Activated gamma-delta T cell treated with Interleukin-2 at 50 U/mL for 16 hours (primary cell): ENCODE measurements around the gene CCDC92B.
"Not testable (repeated sequence)": the region's sequence is repeated elsewhere in the genome, so short reads cannot be mapped to it uniquely, and the experiment has no call there.

Experiments
- DNase-seq: peaks from one replicate; pipeline ENCODE4 v3.0.0-alpha.2; 2020

The CCDC92B gene

DNA sequence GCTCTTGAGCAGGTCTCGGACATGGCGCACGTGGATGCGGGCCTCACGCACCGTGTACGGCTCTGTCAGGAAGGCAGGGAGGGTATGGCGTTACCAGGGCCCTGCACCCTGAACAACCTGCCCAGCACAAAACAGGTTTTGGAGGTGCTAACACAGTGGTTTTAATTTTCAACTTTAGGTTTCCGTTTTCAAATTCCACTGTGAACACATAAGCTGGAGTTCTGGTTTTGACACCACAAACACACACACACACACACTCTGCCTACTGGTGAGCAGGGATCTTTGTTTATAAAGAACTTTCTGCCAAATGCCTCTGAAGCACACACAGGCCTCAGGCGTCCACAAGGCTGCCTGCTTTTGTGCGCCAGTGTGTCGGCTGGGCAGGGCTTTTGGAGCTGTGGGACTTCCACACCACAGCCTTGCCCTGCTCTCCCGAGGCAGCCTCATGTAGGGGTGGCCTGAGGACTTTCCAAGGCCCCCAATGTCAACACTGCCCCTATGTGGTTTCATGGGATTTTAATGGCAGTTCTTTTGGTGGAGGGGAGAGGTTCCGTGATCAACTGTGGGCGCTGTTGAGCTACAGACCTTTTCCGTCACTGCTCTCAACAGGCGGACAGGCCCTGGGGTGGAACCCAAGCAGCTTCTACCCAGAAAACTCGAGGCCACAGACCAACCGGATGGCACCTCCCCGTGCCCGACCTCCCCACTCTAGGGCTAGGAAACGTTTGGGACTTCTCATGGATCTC is 47.3 kb downstream of the CCDC92B start:
- no peak for DNase-seq

DNA sequence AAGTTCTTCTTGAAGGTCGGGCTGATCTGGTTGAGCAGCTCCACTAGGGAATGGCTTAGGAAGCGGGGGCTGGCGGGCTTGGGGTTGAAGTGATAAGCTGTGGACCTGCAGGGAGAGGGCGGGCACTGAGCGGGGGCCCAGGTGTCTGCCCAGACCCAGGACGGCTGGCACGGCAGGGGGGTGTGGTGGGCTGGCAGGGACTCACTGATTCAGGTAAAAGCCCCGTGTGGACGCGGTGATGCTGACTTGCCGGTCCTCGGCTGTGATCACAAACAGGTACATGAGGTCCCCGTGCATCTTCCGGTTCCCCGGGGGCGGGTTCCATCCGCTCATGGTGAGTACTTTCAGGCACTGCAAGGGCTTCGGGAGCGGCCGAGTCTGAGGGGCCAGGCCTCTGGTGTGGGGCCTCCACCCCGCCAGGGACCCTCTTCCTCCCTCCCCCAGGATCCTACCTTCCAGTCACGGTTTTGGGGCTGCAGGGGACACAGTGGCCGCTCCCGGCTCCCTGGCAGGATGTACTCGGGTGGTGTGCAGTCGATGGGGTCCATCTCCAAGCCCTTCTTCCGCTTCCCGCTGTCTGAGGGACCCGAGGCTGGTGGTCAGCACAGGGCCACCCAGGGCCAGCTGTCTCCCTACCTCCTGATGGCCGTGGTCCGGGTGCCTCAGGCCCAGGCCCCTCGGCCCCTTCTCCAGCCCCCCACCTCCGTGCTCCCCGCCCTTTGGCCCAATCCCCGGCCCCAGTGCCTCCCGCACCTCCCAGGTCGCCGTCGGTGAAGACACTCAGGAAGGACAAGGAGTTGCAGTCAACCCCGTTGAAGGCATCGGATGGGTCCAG is 48.1 kb downstream of the CCDC92B start:
- no peak for DNase-seq

DNA sequence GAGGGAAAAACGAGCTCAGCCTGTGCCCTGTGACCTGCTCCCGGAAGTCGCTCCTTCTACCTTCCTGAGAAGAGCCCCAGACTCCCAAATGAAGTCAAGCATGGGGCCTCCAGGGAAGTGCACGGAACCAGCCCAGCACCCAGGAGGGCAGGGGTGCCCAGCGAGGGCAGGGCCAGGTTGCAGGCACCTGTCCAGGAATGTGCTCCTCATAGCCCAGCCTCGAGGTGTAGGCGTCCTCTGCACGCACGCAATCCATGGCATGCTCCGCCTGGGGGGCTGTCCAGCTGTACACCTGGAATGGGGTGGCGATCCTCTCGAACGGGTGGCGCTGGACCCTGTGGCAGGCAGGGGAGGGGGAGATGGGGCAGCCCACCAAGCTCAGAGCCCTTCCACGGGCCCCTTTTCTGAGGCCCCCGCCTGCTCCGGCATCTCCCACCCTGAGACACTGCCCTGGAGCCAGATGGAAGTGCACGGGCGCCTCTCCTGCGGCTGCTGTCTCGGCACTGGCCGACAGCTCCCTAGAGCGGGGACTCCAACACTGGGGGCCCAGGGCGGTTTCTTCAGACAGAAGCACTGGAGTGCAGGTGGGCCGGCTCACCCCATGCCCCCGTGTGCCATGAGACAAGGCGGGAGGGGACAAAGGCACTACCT is 48.8 kb downstream of the CCDC92B start:
- no peak for DNase-seq

DNA sequence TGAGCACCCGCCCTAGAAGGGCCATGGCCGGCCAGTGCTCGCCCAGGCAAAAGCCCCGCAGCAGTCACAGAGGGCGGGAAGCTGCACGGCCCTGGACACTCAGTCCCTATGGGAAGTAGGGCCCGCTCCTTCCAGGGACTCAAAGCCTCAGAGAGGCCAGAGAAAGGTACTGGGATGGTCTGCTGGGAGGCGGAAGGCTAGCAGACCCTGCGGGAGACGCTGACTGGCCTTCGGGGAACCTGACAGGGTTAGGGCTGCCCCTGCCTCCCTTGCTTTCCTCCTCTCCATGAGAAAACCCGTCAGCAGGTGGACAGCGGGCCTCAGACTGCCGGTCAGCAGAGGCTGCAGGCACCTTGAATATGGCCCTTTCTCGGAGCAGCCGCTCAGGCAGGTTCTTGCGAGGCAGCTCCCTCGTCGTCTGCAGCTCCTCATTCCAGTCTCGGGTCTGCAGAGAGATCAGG is 49.4 kb downstream of the CCDC92B start:
- no peak for DNase-seq

DNA sequence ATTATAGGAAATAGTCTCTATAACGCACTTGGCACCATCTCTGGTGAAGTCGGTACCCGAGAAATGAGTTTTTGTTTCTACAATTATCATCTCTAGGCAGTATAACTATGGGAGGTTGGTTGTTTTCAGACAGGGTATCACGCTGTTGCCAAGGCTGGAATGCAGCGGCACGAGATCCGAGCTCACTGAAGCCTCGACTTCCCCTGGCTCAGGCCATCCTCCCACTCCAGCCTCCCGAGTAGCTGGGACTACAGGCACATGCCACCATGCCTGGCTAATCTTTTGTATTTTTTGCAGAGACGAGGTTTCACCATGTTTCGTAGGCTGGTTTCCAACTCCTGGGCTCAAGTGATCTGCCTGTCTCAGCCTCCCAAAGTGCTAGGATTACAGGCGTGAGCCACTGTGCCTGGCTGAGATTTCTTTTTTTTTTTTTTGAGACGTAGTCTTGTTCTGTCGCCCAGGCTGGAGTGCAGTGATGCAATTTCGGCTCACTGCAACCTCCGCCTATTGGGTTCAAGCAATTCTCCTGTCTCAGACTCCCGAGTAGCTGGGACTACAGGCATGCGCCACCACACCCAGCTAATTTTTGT is 50.1 kb downstream of the CCDC92B start:
- not testable (repeated sequence) for DNase-seq

DNA sequence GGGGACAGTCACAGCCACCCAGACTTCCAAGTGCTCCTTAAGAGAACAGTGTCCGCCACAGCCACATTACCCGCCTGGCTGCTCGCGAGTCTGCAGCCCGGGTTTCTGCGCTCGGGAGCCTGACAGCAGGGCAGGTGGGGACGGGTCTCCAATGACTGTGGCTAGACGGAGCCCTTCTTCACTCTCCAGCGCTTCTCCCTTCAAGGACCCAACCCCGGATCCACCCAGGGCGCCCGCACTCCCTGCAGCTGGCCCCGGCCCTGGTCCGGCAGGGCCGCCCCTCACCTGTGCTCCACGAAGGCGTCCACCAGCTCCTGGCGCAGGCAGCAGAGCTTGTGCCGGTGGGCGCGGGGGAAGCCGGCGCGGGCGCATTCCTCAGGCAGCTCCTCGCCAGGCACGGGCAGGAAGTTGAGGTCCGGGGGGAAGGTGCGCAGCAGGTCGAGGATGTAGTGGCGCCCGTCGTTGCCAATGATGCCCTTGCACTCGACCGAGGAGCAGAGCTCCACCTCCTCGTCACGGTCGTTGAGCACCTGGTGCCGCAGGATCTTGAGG is 51.8 kb downstream of the CCDC92B start:
- no peak for DNase-seq

DNA sequence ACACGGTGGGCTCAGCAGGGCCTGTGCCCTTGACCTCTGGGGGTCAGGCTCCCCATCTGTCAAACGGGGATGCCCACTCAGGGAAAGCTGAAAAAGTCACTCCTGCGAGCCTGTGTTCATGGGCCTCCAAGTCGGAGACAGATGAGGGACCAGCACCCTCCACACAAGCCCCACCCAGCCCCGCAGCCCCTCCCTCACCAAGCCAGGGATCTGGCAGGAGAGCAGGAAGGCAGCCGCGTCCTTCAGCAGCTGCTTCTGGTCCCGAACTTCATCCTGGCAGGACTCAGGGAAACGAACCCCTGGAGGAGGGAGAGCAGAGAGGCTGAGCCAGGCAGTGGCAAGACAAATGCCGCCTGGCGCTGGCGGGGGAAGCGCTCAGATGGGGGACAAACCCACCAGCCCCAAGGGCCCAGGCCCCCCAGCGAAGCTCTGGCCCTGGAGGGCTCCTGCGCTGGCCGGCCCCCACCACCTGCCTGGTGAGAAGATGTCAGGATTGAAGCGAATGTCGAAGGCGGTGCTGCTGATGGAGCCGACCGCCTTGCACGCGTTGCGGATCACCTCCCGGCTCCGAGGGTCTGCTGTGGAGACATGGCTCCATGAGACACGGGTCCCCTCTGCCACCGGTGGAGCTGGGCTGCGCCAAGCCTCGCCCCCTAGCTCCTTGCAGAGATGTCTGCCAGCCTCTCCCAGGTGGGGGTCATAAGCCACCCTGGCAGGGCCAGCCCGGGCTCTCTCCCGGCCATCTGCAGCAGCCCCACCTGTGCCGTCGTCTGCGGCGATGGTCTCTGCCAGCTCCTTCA is 53.3 kb downstream of the CCDC92B start:
- no peak for DNase-seq

DNA sequence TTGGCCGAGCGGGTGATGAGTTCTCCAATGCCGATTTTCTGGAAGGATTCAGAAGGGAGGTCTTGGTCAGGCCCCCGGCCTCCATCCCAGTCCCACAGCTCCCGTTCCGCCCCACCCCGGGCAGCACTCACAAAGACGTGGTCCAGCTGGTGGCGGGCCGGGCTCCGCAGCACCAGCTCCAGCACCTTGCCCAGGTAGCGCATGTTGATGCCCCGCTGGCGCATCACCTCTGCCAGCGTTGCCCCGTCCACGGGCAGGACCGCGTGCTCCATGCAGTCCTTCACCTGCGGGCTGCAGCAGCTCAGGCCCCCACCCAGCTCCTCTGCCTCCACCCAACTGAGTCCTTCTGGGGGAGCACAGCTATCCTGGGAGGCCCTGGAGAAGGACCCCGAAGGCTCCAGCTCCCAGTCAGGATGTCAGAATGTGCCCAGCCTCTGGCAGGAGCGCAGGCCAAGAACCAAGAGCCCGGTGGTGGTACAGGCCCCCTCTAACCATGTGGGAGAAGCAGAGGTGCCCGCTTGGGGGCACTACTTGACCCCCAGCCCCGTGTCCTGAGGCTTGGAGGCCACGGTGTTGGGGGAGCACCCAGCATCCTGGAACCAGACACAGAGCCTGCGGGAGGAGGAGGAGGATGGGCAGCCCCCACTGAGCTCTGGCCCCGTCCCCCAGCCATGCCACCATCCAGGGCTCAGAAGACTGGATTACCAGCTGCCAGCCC is 54.0 kb downstream of the CCDC92B start:
- no peak for DNase-seq

DNA sequence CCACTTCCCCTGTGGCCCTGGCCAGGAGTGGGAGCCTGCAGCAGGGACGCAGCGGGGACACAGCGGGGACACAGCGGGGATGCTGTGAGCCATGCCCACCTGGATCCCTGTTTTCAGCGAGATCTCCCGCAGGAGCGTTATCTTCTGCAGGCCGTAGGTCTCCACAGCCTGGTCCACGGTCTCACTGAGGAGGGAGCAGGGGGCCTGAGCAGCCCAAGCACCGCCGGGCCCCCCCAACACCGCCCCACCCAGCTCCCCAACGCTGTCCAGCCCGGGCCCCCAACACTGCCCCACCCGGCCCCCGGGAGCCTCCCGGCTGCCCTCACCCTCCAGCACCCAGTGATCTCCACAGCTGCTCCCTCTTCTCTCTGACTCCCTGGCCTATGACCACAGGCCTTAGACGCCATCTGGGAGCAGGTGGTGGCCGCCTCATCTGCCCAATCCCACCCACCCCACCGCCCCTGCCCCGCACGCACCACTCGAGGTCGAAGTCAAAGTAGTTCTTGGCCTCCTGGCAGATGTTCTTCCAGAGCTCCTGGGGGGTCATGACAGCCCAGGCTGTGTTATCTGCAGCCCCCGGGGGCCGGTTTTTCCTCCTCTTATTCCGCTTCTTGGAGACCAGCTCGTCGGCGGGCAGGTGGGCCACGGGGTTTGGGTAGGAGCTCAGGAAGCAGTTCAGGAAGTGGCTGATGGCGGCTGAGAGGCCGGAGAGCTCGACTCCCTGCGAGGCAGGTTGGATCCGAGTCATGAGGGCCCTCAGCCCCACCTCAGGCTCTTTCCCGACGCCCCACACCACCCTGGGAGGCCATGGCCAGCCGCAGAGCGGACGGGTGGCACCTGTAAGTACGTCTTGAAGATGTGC is 54.8 kb downstream of the CCDC92B start:
- DNase-seq, result no peak

DNA sequence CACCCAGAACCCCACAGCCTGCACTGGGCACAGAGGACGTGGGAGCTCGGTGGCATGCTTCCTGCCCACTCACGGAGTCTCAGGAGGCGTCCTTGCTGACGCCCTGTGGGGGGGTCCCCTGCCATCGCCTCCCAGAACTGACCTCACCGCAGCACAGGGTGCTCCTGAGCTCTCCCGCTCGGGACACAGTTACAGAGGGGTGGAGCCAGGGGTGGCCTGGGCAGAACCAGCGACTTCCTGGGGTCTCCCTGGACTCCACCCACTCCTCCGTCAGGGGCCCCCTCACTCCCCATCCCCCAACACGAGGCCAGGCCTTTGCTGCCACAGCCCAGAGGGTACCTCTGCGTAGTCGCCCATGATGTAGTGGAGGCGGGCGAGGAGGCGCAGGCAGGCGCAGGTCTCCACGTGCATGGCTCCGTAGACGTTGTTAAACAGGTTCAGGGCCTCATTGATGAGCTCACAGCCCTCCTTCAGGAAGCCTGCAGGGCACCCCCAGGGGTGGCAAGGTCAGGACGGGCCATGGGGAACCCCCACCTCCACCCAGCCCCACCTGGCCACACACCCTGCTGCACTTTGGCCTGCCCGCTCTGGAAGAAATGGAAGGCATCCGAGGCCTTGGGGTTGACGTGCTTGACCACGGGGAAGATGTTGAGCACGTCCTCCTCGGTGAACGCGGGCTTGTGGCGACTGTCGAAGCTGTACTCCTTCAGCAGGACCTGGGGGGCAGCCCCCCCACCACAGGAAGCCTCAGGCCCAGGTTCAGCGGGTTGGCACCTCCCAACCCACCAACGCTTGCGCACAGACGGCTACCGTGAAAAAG is 55.7 kb downstream of the CCDC92B start:
- DNase-seq, result no peak

DNA sequence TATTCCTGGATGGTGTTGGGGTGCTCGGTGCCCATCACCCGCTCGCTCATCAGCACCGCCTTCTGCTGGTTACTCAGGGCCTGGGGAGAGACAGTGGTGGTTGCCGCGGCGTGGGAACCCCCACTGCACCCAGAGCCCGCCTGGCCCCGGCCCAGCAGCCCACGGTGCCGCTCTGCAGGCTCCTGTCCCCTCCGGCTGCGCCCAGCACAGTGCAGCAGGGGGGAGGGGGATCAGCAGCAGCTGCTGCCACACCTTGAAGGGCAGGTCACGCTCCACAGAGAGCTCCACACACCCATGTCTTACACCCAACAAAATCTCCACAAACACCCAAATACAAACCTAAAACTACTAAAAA is 56.7 kb downstream of the CCDC92B start:
- DNase-seq, result no peak

DNA sequence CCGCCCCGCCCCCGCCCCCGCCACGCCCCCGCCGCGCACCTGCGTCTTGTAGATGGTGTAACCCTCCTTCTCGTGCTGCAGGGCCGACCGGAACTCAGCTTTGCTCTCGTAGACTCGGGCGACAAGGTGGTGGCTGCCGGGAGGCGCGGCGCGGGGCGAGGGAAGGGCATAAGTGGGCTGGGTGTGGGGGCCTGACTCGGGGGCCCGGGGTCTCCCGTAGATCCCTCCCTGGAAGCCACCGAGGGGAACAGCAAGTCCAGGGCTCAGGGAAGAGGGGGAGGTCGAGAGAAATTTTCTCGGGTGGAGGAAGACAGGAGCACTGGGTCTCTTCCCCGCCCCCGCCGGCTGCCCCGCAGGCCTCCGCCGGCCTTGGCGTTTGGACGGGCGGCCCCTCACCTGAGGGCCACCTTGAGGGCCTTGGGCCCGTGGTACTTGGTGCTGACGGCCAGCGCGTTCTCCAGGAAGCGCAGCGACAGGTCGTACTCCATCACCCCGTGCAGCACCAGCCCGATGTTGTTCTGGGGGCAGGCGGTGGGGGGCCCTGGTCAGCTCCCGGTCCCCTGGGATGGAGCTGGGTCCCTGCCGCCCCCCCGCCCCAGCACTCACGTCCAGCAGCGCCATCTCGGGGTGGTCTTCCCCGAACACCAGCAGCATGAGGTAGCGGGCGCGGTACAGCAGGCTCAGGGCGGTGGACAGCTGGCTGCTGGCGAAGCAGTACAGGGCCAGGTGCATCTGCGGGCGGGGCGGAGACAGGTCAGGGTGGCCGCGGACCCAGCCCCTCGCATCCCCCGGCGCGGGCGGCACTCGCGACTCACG is 57.3 kb downstream of the CCDC92B start:
- DNase-seq, result no peak

DNA sequence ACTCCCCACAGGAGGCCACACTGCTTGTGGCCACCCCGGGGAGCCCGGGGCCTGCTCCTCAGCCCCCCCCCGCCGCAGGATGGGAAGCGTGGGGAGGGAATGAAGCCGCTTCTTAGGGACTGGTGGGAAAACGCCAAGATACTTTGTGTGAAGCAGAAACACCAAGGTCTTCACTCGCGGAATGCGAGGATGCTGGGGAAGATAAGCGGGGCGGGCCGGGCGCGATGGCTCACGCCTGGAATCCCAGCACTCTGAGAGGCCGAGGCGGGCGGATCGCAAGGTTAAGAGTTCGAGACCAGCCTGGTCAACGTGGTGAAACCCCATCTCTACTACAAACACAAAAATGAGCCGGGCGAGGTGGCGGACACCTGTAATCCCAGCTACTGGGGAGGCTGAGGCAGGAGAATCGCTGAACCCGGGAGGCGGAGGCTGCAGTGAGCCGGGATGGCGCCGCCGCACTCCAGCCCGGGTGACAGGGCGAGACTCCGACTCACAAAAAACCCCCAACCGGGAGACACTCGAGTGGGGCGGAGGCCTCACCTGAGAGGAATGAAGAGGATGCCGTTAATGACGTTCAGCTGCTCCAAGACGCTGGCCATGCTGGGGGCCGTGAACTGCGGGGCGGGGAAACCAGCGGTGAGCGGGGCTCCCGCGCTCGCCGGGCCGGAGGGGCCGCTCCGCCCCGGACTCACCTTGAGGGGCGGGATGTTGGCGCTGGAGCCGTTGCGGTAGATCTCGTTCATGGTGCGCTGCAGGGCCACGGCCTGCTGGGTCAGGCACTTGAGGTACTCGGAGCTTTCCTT is 58.2 kb downstream of the CCDC92B start:
- no peak for DNase-seq

DNA sequence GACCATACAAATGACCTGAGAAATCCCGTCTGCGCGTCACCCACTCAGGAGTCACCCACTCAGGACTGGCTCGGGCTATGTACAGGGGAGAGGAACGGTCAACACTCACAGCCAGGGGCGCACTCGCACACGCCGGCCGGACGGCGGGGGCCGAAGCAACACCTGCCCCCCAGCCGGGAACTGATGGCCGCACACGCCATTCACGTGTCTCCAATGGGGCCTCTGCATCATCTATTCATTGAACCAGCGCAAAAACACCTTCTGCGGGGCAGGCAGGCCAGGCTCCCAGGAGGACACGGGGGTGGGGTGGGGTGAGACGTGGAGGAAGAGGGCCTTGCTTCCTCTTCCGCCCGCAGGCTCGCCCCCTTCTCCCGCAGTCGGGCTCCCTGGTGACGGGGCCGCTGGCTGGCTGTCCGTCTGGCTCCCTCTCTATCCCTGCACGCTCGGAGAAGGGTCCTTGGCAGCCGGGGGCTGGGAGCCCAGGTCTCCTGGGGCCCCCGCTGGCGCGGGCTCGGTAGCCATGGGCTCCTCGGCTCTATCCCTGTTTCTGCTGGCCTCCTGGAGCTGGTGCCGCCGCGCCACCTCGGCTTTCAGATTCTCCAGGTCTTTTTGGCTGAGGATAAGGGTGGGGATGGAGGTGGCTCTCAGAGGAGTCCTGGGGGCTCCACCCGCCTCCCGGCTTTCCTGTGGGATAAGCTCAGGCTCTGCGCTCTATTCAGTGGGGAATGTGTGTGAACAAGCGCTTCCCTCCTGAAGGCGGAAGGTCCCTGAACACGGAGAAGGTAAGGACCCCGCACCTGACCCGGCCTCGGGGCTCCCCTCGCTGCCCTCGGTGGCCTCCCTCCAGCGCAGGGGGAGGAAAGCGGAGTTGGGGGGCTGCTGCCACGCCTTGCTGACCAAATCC is 59.0 kb downstream of the CCDC92B start:
- no peak for DNase-seq

DNA sequence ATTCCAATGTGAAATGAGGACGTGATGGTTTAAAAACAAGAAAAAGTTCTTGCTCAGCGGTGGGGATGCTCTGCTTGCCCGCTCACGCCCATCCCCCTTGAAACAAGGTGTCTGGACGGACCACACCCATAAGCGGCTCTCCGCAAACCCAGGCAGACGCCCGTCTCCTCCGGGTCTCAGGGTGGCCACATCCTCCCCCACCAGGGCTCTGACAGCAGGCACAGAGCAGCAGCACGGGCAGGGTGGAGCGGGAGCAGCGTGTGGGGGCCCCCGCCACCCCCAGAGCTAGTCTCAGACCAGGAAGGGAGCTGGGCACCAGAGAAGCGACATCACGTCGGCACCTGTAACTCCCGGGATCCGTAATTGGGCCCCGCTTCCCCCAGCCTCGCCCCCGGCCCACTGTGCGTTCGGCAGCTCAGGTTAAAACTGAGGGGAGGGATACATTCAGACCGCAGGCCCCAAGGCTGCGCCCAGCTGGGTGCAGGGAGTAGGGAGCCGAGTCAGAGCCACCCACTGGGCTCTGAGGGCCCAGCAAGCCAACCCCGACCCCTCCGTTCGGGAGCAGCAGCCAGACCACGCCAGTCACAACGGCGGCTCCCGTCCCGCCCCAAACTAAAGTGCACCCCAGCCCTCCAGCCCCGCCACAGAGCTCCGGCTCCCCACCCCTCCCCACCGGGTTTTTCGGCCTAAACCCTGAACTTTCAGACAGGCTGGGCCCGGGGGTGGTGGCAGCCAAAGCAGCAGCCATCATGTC is 59.9 kb downstream of the CCDC92B start:
- DNase-seq, result no peak
